ENCODE data around the gene RNF166.

The RNF166 gene

DNA sequence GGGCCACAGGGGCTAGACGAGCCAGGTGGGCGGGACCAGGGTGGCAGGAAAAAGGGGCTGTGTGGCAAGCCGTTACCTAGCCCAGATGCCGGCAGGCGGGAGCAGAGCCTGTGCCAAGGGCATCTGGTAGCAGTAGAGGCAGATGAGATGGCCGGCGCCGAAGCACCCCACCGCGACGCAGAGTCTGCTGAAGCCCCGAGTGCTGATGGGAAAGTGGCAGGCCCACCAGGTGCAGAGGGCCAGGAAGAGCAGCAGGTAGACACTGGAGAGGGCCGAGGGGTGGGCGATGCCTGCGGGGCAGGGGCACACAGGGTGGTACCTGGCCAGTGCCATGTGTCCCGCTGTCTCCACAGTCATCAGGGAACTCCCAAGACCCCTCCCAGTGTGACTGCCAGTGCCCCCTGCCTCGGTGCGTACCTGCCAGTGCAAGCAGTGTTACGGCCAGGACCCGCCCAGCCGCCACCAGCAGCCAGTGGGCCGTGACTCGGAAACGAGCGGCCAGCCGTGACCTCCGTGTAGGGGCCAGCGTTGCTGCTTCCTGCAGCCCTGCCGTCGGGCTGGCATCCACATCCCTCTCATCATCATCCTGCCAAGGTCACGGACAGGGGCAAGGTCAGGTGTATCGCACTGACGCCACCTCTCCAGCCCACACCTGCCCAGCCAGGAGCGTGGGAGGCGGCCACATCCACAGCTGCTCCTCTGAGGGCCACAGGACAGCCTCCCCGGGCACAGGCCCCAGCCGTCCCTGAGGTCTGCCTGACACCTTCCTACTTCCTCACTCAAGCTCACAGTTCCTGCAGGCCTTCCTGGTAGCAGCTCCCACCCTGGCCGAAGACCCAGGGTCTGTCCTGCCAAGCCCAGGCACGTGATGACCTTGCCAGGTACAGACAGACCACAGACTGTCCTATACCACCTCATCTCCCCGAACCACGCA lies 32.2 kb upstream of the RNF166 start:
- TF ChIP-seq, protein P1, sequence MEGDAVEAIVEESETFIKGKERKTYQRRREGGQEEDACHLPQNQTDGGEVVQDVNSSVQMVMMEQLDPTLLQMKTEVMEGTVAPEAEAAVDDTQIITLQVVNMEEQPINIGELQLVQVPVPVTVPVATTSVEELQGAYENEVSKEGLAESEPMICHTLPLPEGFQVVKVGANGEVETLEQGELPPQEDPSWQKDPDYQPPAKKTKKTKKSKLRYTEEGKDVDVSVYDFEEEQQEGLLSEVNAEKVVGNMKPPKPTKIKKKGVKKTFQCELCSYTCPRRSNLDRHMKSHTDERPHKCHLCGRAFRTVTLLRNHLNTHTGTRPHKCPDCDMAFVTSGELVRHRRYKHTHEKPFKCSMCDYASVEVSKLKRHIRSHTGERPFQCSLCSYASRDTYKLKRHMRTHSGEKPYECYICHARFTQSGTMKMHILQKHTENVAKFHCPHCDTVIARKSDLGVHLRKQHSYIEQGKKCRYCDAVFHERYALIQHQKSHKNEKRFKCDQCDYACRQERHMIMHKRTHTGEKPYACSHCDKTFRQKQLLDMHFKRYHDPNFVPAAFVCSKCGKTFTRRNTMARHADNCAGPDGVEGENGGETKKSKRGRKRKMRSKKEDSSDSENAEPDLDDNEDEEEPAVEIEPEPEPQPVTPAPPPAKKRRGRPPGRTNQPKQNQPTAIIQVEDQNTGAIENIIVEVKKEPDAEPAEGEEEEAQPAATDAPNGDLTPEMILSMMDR (IDR thresholded peaks at IDR 0.05; ENCODE audit: borderline replicate concordance, insufficient read depth, low read depth, low read length), result no peak

DNA sequence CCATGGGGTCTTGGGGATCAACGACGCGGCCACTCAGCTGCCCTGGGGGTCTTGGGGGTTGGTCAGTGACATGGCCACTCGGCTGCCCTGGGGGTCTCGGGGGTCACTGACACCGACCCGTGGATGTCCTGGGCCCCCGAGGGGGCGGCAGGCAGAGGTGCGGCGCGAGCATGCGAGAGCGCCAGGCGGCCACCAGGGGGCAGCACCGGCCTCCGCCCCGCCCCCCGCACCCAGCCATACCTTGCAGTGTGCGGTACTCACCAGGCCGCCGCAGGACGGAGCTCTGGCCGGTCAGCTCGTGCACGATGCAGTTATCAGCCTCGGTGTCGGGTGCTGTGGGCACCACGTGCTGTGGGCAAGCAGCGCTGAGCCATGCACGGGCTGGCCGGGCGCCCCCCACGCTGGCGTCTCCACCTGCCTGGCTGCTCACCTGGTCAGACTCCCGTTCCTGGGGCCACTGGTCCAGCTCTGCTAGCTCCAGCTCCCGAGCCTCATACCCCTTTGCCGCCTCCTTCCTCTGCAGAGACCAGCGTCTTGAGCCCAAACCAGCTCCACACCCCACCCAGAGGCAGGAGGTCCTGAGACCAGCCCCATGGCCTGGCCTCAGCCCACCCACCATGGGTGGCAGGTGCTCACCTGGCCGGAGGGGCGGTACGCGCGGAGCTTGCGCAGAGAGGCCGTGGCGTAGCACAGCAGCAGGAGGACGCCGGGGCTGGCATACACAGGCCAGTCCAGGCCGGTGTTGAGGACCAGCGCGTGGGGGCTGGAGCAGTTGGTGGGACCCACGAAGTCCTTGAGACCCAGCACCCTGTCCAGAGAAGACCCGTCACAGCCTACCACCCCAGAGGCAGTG lies 31.3 kb upstream of the RNF166 start:
- TF ChIP-seq, protein P1 (IDR thresholded peaks at IDR 0.05; ENCODE audit: borderline replicate concordance, insufficient read depth, low read depth, low read length), result peak; percentile 97
- H3K4me3 ChIP-seq (ENCODE audit: low read depth, low read length), result no peak overlapping the region

More for the DNA sequence above, 32.2 kb upstream of the RNF166 start:
- no peak overlapping the region for H3K4me3 ChIP-seq (ENCODE audit: low read depth, low read length)

DNA sequence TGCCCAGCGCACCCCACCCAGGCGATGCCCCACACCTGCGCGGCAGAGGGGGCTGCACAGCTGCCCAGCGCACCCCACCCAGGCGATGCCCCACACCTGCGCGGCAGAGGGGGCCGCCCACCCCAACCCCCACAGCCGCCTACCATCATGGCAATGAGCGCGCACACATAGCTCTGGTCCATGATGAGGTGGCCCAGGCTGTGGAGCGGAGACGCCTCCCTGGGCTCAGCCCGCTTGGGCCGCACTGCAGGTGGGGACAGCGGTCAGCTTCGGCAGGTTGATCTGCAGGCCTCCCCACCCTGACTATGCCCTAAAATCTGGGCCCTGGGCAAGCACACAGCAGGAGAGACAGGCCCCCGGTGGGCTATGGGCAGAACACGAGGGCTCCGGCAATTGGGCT lies 30.3 kb upstream of the RNF166 start:
- no peak overlapping the region for H3K4me3 ChIP-seq (ENCODE audit: low read depth, low read length)
- TF ChIP-seq, protein P1 (IDR thresholded peaks at IDR 0.05; ENCODE audit: borderline replicate concordance, insufficient read depth, low read depth, low read length), result no peak

DNA sequence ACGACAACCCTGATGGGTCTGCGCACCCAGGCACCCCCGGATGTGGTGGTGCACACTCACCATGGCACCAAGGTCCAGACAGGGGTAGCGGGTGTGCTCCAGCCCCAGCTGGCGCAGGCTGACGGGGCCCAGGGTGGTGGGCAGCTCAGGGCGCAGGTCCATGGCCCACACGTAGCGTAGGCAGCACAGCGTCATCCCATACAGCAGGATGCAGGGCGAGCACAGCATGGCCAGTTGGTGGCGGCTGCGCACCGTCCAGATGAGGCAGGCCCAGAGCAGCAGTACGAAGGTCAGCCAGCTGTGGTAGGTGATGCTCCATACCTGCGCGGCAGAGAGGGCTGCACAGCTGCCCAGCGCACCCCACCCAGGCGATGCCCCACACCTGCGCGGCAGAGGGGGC lies 29.9 kb upstream of the RNF166 start:
- TF ChIP-seq, protein P1 (IDR thresholded peaks at IDR 0.05; ENCODE audit: borderline replicate concordance, insufficient read depth, low read depth, low read length), result no peak
- no peak overlapping the region for H3K4me3 ChIP-seq (ENCODE audit: low read depth, low read length)

DNA sequence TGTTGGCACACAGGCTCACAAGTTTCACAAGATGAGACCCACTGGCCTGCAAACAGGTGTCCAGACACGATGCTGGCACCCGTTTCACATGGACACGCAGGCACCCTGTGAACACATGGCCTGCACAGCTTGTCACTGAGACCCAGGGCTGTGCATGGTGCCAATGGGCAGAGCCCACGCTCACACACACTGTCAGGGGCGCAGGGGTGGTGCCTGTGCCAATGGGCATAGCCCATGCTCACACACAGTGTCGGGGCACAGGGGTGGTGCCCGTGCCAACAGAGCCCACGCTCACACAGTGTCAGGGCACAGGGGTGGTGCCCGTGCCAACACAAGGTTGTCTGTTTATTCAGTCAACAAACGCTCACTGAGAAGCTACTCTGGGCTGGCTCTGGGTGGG lies 29.4 kb upstream of the RNF166 start:
- TF ChIP-seq, protein P1 (IDR thresholded peaks at IDR 0.05; ENCODE audit: borderline replicate concordance, insufficient read depth, low read depth, low read length), result no peak
- H3K4me3 ChIP-seq (ENCODE audit: low read depth, low read length), result no peak overlapping the region

DNA sequence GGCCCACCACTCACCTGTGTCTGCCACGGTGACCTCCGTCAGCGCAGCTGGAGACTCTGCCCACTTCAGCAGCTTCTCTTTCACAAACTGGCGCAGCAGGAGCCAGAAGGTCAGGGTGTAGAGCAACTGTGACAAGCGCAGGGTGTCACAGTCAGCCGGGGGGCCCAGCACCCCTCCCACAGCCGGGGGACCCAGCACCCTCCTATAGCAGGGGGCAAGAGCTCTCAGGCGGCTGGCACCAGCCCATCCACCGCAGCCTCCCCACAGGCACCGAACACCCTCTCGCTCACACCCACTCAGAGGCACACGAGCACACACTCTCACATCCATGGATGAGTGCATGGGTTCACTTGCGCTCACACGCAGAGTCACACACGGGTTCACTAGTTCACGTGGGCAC lies 28.9 kb upstream of the RNF166 start:
- TF ChIP-seq, protein P1 (IDR thresholded peaks at IDR 0.05; ENCODE audit: borderline replicate concordance, insufficient read depth, low read depth, low read length), result no peak
- no peak overlapping the region for H3K4me3 ChIP-seq (ENCODE audit: low read depth, low read length)

Measured in GM12875 (cell line).